ENCODE data around the gene MAML3. TPM values are rescaled to one million over a fixed set of nuclear protein-coding genes. Genes with fewer than 3 reads are reported as not detected.

The MAML3 gene
- total RNA-seq, 3 donors from 2014 or later, result 0.60 to 1.0 (median 0.73) TPM

DNA sequence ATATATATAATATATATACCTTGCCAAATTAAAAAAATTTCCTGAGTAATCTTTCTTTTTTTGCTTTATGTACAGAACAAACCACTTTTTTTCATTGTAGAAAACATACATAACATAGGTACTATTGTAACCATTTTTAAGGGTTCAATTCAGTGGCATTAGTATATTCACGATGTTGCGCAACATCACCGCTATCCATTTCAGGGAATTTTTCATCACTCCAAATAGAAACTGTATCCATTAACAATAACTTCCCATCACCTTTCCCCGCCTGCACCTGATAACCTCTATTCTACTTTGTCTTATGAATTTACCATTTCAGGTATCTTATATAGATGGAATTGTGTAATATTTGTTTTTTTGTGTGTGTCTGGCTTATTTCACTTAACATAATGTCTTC, 363.7 kb downstream of the MAML3 start:
- Mint-ChIP-seq H3K4me1 (ENCODE audit: low read depth) (no peaks in the 10 kb centered on the region), H3K36me3 (ENCODE audit: insufficient read depth) (no peaks in the 10 kb centered on the region), H3K27me3 (ENCODE audit: low read depth) (peaks cover 6% of the 10 kb centered on the region), H3K4me3 (no peak overlapping the region), H3K9me3 (no peaks in the 10 kb centered on the region)
- no peak for ATAC-seq
- no peak for DNase-seq

DNA sequence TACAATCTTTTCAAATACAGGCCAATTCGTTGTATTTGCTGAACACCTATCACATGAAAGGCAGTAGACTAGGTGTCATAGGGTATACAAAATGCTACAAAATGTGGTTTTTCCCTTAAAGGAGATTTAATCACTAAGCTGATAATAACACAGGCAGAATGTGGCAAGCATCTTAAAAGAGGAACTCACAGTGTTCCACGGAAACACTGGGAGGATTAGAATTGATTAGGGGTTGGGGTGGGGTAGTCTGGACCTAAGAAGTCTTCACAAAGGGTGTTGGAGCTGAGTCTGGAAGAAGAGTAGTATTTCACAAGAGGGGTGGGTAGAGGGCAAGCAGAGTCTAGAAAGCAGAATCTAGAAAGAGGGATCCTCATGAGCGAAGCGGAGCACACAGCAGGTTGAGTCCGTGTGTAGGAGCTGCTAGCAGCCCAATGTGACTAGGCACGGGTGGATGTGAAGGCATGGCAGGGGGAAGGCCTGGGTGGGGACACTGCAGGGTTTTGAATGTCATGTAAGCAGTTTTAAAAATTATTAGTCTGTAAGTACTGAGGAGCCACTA, 364.8 kb downstream of the MAML3 start:
- no peak for ATAC-seq
- no peak for DNase-seq
- H3K9me3 Mint-ChIP-seq, result no peaks in the 10 kb centered on the region
- no peak overlapping the region for H3K4me3 Mint-ChIP-seq
- no peaks in the 10 kb centered on the region for H3K36me3 Mint-ChIP-seq (ENCODE audit: insufficient read depth)
- peaks cover 6% of the 10 kb centered on the region for H3K27me3 Mint-ChIP-seq (ENCODE audit: low read depth)
- H3K4me1 Mint-ChIP-seq (ENCODE audit: low read depth), result no peaks in the 10 kb centered on the region

DNA sequence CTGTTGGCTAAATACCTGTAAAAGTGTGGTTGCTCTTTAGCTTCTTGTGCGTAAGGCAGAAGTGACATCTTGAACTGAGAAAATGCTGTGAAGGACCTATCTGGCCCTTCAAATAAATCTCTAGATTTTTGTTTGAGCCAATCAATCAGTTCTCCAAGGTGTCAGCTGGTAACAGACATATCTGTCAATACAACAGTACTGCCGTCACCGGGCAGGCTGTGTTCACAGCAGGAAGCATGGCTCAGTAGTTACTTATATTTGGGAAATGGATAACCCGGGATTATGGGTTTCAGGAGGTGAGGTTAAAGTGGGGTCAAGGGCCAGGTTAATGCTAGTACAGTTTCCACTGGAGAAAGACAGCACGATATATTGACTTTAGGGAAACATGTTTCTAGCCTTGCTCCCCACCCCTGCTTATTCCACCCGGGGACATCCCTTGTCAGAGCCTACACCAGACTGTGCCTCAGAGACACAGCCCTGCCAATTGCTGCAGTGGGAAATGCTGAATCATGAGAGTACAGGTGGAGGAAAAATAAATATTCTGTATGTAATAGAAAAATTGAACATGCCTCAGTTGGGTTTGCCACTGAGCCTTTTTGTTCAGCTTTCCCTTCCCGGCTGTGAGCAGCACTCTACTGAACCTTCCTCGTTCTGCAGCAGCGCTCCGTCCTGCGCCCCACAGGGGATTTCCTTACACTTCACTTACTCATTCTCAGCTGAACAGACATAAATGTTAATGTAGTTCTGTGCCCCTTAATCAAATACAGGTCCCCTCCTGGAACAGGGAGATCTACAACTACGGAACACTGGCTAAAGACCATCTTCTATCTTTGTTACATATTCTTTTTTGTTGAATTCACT, 367.3 kb downstream of the MAML3 start:
- ATAC-seq, result no peak
- H3K27me3 Mint-ChIP-seq (ENCODE audit: low read depth), result peaks cover 4% of the 10 kb centered on the region

DNA sequence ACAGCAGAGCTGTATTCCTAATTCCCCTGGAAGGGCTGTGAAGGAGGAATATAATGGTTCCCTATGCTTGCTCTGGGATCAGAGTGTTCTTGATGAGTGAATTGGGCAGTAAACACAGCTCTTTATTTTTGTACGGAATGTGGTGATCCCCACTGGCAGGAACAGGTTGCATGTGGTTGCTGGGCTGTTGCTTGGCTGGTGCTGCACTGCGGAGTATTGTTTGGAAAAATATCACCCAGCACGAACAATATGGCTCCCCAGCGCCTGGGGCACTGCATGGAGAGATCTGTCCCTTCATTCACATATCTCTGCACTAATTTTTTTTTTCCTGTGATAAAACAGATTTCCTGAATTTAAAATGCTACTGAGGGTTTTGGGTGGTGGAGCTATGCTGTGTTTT, 368.6 kb downstream of the MAML3 start:
- H3K4me1 Mint-ChIP-seq (ENCODE audit: low read depth), result no peaks in the 10 kb centered on the region
- H3K4me3 Mint-ChIP-seq, result no peak overlapping the region
- DNase-seq, result no peak
- no peaks in the 10 kb centered on the region for H3K36me3 Mint-ChIP-seq (ENCODE audit: insufficient read depth)
- H3K9me3 Mint-ChIP-seq, result no peaks in the 10 kb centered on the region
- peaks cover under 1% of the 10 kb centered on the region for H3K27me3 Mint-ChIP-seq (ENCODE audit: low read depth)
- no peak for ATAC-seq

More for the DNA sequence above, 367.3 kb downstream of the MAML3 start:
- Mint-ChIP-seq H3K4me1 (ENCODE audit: low read depth) (no peaks in the 10 kb centered on the region), H3K4me3 (no peak overlapping the region), H3K36me3 (ENCODE audit: insufficient read depth) (no peaks in the 10 kb centered on the region), H3K9me3 (no peaks in the 10 kb centered on the region)
- no peak for DNase-seq

DNA sequence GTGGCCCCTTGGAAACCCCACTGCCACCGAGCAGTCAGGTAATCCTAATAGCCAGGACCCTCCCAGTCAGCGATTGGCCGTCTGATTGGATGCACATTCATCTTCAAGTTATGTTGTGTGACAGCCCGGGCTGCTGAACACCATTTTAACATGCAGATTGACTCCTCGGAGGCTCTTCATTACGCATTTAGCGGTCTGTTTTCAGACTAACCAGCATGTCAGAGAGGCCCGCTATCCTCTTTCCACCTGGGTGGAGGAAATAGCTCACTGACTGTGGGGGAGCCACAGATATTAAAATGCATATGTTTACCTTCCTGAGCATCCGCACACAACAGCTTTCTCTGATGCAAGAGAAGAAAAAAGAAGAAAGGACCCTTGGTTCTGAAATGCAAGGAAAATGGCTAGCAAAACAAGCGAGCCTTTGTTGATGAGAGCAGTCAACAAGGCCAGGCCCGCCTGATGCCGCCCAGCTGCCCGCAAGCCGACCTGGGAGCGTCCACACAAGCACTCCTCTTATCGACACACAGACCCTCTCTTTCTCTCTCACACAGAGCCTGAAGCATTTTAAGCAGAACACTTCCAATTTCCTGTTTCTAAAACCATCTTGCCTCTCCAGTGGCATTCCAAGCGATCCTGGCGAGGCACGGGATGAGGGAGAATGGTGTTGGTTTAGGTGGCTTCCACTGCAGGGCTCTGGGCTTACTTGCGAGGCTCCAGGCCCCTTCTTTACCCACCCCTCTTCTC, 370.1 kb downstream of the MAML3 start:
- no peak for ATAC-seq
- no peak overlapping the region for H3K4me3 Mint-ChIP-seq
- H3K4me1 Mint-ChIP-seq (ENCODE audit: low read depth), result no peaks in the 10 kb centered on the region
- no peaks in the 10 kb centered on the region for H3K36me3 Mint-ChIP-seq (ENCODE audit: insufficient read depth)
- no peaks in the 10 kb centered on the region for H3K9me3 Mint-ChIP-seq
- DNase-seq, result no peak
- no peaks in the 10 kb centered on the region for H3K27me3 Mint-ChIP-seq (ENCODE audit: low read depth)

DNA sequence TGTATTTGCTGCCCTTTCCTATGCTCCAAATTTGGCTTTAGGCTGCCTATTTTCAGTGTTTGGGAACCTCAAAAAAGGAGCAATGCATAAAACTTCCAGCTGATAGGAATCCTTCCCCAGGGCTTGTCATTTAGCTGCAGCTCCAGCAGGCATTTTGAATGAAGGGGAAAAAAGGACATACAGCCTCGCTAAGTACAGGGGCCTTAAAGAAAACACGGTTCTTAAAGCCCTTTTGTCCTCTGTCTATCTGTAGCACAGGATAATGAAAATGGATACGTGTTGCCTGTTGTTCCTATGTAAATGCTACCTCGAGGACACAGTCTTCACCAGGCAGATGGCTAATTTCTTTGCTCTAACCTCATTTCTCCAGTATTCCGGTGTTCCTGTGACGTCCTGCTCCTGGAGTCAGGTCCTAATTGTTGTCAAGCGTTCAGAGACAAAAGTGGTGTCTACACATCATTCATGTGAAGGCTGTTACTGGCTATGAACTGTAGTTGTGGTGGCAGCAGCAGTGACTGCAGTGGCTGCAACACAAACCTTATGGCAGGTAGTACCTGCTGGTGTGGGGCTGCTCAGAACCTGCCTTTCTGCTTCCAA, 371.0 kb downstream of the MAML3 start:
- Mint-ChIP-seq H3K4me1 (ENCODE audit: low read depth) (no peaks in the 10 kb centered on the region), H3K27me3 (ENCODE audit: low read depth) (no peaks in the 10 kb centered on the region), H3K4me3 (no peak overlapping the region), H3K9me3 (no peaks in the 10 kb centered on the region), H3K36me3 (ENCODE audit: insufficient read depth) (no peaks in the 10 kb centered on the region)
- ATAC-seq (no peak), DNase-seq (no peak)

DNA sequence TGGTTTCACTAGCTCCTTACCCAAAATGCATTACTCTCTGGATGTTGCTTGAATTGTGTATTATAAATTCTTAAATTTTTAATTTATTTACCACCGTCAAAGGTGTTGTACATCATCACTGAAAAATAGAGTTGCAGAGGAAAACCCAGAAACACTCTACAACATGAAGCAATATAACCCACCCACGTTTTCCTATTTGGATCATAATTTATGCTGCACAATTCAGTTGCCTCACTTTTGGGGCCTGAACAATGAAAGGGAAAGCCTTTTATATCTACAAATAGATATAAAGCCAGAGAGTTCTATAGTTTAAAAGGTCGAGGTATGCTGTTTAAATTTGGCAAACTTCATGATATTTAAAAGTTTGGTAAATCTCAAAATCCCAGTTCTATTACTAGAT, 372.9 kb downstream of the MAML3 start:
- no peaks in the 10 kb centered on the region for H3K27me3 Mint-ChIP-seq (ENCODE audit: low read depth)
- H3K9me3 Mint-ChIP-seq, result no peaks in the 10 kb centered on the region
- ATAC-seq (no peak), DNase-seq (no peak)
- no peak overlapping the region for H3K4me3 Mint-ChIP-seq
- no peaks in the 10 kb centered on the region for H3K4me1 Mint-ChIP-seq (ENCODE audit: low read depth)
- H3K36me3 Mint-ChIP-seq (ENCODE audit: insufficient read depth), result no peaks in the 10 kb centered on the region

DNA sequence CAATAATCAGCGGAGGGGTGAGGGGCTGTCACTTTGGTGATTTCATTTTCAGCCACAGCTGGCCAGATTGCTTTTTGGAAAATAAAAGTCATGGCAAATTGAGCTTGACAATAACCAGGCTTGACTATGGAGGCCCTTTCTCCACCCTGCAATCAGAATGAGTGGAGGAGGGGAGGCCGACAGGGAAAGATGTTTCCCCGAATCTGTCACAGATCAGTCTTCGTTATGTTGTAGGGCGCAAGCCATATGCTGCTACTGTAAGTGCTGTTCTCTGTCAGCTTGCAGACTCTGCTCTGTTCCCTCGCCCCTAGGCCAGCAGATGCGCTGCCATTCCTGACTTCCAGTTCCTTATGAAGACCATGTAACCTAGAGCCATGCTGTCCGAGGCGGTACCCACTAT, 374.3 kb downstream of the MAML3 start:
- Mint-ChIP-seq H3K9me3 (no peaks in the 10 kb centered on the region), H3K4me1 (ENCODE audit: low read depth) (no peaks in the 10 kb centered on the region), H3K4me3 (no peak overlapping the region), H3K36me3 (ENCODE audit: insufficient read depth) (no peaks in the 10 kb centered on the region), H3K27me3 (ENCODE audit: low read depth) (no peaks in the 10 kb centered on the region)
- ATAC-seq (no peak), DNase-seq (no peak)

DNA sequence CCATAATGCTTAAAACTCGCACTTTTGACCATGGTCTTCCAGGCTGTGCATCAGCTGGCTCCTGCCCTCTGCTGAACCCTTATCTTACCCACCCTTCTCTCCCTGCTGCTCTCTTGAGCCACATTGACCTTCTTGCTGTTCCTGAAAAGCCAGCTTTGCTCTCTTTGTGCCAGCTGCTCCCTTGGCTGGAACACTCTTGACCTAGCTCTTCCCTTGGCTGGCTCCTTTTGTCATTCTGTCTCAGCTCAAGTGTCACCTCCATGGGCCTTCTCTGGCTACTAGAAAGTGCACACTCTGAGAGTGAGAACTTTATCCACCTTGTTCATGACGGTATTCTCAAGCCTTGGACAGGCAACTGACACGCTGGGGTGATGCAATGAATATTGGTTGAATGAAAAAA, 376.2 kb downstream of the MAML3 start:
- ATAC-seq, result no peak
- H3K27me3 Mint-ChIP-seq (ENCODE audit: low read depth), result no peaks in the 10 kb centered on the region
- H3K4me3 Mint-ChIP-seq, result no peak overlapping the region
- H3K4me1 Mint-ChIP-seq (ENCODE audit: low read depth), result no peaks in the 10 kb centered on the region
- H3K36me3 Mint-ChIP-seq (ENCODE audit: insufficient read depth), result no peaks in the 10 kb centered on the region
- H3K9me3 Mint-ChIP-seq, result no peaks in the 10 kb centered on the region
- DNase-seq, result no peak

DNA sequence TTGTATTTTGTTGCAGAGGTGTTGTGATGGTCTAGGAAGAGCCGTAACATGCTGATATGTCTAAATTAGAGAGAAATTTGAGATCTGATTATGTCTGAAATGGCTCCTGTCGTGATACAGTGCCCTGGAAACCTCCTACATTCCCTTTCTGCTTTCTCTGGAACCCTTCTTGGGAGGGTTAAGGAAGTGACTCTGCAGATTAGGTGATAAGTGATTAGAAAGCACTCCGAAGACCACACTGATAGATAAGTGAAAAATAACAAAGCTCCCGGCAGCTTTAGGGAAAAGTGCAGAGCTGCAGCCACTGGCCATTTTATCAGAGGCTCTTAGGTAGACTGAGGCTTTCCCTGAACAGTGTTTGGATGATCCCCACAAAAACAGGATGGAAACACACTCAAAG, 377.7 kb downstream of the MAML3 start:
- Mint-ChIP-seq H3K36me3 (ENCODE audit: insufficient read depth) (no peaks in the 10 kb centered on the region), H3K27me3 (ENCODE audit: low read depth) (no peaks in the 10 kb centered on the region), H3K9me3 (no peaks in the 10 kb centered on the region), H3K4me1 (ENCODE audit: low read depth) (no peaks in the 10 kb centered on the region), H3K4me3 (no peak overlapping the region)
- ATAC-seq (no peak), DNase-seq (no peak)

DNA sequence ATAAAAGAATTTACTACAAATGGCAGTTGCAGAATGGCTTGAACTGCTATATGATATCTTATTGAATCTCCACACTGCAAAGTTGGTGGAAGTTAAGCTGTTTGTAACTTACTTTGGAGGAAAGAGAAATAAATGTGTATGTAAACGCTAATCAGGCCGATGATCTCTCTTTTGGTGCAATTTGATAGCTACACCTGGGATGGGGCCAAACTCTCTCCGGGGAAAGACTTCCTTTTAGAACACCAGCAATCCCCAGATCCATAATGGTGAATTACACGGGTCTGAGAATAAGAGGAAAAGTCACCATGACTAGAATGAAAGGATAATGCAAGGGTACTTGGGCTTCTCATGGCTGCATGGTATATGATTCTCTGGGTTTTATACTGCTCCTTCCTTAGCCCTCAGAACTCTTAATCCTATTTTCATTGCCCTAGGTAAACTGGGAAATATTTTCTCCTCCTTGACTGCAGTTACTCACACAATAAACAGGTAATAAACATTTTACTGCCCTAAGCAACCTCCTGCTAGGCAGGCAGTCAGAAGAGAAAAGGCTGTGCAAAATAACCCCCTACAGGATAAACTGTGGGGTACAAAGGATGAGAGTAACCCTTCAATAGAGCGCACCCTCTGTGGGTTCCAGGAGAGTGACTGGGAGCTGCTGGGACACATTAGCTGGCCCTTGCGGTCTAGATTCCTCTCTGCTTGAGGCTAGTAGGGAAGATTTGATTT, 379.1 kb downstream of the MAML3 start:
- no peaks in the 10 kb centered on the region for H3K27me3 Mint-ChIP-seq (ENCODE audit: low read depth)
- H3K4me1 Mint-ChIP-seq (ENCODE audit: low read depth), result no peaks in the 10 kb centered on the region
- DNase-seq, result no peak
- no peaks in the 10 kb centered on the region for H3K36me3 Mint-ChIP-seq (ENCODE audit: insufficient read depth)
- ATAC-seq, result no peak
- H3K9me3 Mint-ChIP-seq, result no peaks in the 10 kb centered on the region
- H3K4me3 Mint-ChIP-seq, result no peak overlapping the region

DNA sequence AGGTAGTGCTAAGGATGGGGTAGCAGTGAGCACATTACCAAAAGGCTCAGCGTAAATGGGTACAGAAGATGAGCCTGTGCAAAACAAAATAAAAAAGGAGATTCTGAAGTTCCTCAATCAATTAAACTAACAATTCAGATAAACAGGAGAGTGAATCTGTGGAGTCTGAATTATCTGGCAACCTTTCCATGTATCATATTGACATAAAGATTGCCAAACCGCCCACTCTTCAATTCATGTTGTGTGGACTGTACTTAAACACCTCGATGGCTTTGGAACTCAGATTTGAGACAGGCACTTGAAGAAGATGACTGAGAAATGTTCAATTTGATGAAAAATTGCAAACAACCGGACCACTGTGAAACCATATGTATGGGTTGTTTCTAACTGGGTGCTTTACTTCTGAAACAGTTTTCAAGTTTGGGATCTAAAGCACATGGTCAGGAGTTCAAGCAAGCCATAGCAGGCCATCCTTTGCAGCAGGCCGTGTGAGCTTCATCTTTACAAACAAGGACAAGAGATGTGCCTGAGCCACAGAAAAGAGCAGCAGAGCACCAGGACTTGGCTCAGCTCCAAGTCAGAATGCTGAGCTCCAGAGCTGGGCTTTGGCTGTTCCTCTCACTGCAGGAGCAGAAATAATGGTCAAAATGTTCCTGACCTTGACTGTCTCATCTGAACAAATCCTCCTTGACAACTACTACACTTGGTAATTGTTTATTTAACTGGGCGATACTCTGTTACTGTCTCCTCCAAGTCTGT, 380.2 kb downstream of the MAML3 start:
- H3K27me3 Mint-ChIP-seq (ENCODE audit: low read depth), result no peaks in the 10 kb centered on the region
- DNase-seq, result no peak
- H3K9me3 Mint-ChIP-seq, result no peaks in the 10 kb centered on the region
- H3K4me1 Mint-ChIP-seq (ENCODE audit: low read depth), result no peaks in the 10 kb centered on the region
- H3K4me3 Mint-ChIP-seq, result no peak overlapping the region
- ATAC-seq, result no peak
- no peaks in the 10 kb centered on the region for H3K36me3 Mint-ChIP-seq (ENCODE audit: insufficient read depth)

DNA sequence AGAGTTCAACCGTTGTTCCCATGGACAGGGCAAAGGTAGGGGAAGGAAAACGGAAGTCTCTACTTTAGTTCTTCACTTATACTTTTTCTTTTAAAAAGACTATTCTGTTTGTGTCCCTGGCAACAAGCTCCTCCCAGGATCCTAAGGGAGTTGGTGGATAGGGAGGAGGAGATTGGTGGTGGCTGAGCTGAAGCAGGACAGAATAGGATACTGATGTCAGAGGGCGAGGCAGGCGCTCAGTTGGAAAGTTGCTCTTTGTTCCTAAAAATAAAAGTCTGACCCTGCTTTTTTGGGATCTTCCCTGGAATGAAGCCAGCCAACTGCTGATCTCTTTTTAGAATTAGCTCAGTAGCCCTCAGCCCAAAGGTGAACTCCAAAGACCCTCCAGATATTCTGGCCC, 383.6 kb downstream of the MAML3 start:
- H3K4me1 Mint-ChIP-seq (ENCODE audit: low read depth), result no peaks in the 10 kb centered on the region
- H3K4me3 Mint-ChIP-seq, result no peak overlapping the region
- H3K27me3 Mint-ChIP-seq (ENCODE audit: low read depth), result no peaks in the 10 kb centered on the region
- H3K9me3 Mint-ChIP-seq, result no peaks in the 10 kb centered on the region
- DNase-seq, result no peak
- ATAC-seq, result no peak
- H3K36me3 Mint-ChIP-seq (ENCODE audit: insufficient read depth), result no peaks in the 10 kb centered on the region

All from activated T-cell treated with anti-CD3 and anti-CD28 coated beads, Interleukin-2, amount 50 U/mL, for 4 hours (primary cell).